ENCODE results near the gene ABHD12B.
A peak's percentile ranks its signal among the peaks of the same experiment; 100 is the strongest.
"Not testable (repeated sequence)": the region's sequence is repeated elsewhere in the genome, so short reads cannot be mapped to it uniquely, and the experiment has no call there.

The ABHD12B gene

GRCh38 chr14:50892255-50892654, 20.4 kb downstream of the ABHD12B start:
- FAIRE-seq (no peak), DNase-seq (ENCODE audit: low spot score) (no peak)

GRCh38 chr14:50896421-50896820, 24.6 kb downstream of the ABHD12B start:
- DNase-seq (ENCODE audit: low spot score); FAIRE-seq: not testable (repeated sequence)

GRCh38 chr14:50897005-50897404, 25.2 kb downstream of the ABHD12B start:
- DNase-seq (ENCODE audit: low spot score); FAIRE-seq: not testable (repeated sequence)

- no peak for FAIRE-seq
Observed at GRCh38 chr14:50897658-50898175, 25.9 kb downstream of the ABHD12B start.

GRCh38 chr14:50901361-50901760, 29.5 kb downstream of the ABHD12B start:
- DNase-seq (ENCODE audit: low spot score): no peak
- FAIRE-seq: peak; percentile 40

More at GRCh38 chr14:50897658-50898175, 25.9 kb downstream of the ABHD12B start:
- no peak for DNase-seq (ENCODE audit: low spot score)

DNA sequence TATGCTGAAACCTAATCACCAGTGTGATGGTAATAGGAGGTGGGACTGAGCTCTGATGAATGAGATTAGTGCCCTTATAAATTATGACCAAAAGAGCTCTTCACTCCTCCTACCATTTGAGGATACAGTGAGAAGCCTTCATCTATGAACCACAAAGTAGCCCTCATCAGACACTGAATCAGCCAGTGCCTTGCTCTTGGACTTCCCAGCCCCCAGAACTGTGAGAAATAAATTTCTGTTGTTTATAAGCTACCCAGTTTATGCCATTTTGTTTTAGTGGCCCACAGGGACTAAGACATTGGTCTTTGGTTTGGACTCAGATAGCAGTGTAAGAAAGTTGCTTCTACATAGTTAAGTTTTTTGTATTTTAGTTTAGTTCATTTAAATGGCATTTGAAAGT, 32.9 kb downstream of the ABHD12B start:
- DNase-seq (ENCODE audit: low spot score) (no peak), FAIRE-seq (no peak)

- DNase-seq (ENCODE audit: low spot score) (no peak), FAIRE-seq (peak; percentile 55)
Observed at GRCh38 chr14:50906326-50907065, 34.6 kb downstream of the ABHD12B start.

DNA sequence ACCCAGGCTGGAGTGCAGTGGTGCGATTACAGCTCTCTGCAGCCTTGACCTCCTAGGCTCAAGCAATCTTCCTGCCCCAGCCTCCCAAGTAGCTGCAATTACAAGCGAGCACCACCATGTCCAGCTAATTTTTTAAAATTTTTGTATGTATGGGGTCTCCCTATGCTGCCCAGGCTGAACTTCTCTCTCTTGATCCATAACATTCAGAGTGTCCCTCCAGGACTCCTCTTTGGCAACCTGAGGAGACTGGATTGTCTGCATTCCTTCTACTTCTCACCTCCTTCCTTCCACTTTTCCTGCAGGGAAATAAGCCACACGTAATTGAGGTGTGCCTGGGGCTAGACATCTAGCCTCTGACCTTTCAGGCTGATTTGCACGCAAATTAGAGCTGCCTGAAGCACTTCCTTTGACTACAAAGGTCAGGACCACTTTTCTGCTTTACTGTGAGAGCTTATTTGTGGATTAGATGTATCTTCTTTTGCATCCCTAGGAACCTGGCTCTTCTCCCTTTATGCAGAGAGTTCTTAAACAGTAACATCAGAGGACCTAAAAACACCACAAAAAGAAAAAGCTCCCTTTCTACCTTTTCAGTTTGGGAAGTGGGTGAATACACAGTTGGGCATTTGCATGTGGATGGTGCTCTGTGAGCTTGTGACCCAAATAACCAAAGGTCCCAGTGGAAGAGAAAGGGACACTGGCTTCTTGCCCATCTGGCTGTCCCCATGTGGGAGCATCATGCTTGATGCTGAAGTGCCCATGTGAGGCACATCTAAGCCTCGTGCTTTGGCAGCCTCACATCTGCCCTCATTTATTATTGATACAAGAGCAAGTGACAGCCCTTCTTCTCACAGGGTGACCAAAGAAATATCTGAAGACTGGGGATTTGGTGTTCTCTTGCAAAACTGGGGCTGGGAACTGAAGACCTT, 38.9 kb downstream of the ABHD12B start:
- no peak for FAIRE-seq
- no peak for DNase-seq (ENCODE audit: low spot score)

GRCh38 chr14:50917449-50917848, 45.6 kb downstream of the ABHD12B start:
- FAIRE-seq (peak; percentile 84), DNase-seq (ENCODE audit: low spot score) (no peak)

- not testable (repeated sequence) for DNase-seq (ENCODE audit: low spot score)
Observed at GRCh38 chr14:50919524-50919923, 47.7 kb downstream of the ABHD12B start.

GRCh38 chr14:50920482-50921230, 48.8 kb downstream of the ABHD12B start:
- peak; percentile 67 for DNase-seq (ENCODE audit: low spot score)
- FAIRE-seq: peak; percentile 35

More at GRCh38 chr14:50919524-50919923, 47.7 kb downstream of the ABHD12B start:
- FAIRE-seq: not testable (repeated sequence)

GRCh38 chr14:50922803-50923202, 51.0 kb downstream of the ABHD12B start:
- DNase-seq (ENCODE audit: low spot score): no peak
- peak; percentile 77 for FAIRE-seq

GRCh38 chr14:50924236-50924635, 52.4 kb downstream of the ABHD12B start:
- FAIRE-seq (no peak), DNase-seq (ENCODE audit: low spot score) (no peak)

DNA sequence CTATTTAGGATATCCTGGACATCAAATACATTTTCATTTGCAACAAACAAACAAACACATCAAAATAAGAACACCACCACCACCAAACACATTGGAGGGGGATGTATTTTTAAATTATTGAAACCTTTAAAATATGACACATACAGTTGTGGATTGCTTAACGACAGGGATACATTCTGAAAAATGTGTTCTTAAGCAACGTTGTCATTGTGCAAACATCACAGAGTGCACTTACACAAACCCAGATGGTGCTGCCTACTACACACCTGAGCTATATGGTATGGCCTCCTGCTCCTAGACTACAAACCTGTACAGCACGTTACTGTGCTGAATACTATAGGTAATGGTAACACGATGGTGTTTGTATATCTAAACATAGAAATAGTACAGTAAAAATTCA, 53.0 kb downstream of the ABHD12B start:
- peak; percentile 80 for FAIRE-seq
- DNase-seq (ENCODE audit: low spot score): no peak

- DNase-seq (ENCODE audit: low spot score): no peak
- FAIRE-seq: no peak
Observed at GRCh38 chr14:50926851-50927386, 55.1 kb downstream of the ABHD12B start.

GRCh38 chr14:50928002-50928635, 56.3 kb downstream of the ABHD12B start:
- no peak for FAIRE-seq
- DNase-seq (ENCODE audit: low spot score): no peak

- FAIRE-seq (no peak), DNase-seq (ENCODE audit: low spot score) (no peak)
Observed at GRCh38 chr14:50929506-50929905, 57.7 kb downstream of the ABHD12B start.

DNA sequence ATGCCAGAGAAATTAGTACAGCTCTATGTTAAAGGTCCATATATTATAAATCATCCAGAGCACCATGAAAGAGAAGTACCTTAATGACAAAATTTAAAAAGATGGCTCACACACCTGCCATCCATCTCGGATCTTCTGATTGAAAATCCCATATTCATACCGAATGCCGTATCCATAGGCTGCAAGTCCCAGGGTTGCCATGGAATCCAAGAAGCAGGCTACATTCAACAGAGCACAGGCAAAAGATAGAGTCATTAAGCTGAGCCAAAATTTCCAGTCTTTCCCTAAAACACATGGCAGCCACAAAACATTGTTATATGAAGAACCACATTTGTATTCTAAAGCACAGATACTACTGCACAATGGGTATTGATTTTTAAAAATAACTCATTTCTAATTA, 59.7 kb downstream of the ABHD12B start:
- FAIRE-seq (no peak), DNase-seq (ENCODE audit: low spot score) (no peak)

GRCh38 chr14:50932156-50932555, 60.3 kb downstream of the ABHD12B start:
- DNase-seq (ENCODE audit: low spot score) (no peak), FAIRE-seq (no peak)

All from urothelium cell line (cell line).